ENCODE data around the gene OXTR. TPM values are rescaled to one million over a fixed set of nuclear protein-coding genes. Genes with fewer than 3 reads are reported as not detected.

OXTR gene
- polyA plus RNA-seq, 1 donor (not counting 4 experiments of a cell fraction or from before 2014, with no cell fraction given), result 0.16 TPM

DNA sequence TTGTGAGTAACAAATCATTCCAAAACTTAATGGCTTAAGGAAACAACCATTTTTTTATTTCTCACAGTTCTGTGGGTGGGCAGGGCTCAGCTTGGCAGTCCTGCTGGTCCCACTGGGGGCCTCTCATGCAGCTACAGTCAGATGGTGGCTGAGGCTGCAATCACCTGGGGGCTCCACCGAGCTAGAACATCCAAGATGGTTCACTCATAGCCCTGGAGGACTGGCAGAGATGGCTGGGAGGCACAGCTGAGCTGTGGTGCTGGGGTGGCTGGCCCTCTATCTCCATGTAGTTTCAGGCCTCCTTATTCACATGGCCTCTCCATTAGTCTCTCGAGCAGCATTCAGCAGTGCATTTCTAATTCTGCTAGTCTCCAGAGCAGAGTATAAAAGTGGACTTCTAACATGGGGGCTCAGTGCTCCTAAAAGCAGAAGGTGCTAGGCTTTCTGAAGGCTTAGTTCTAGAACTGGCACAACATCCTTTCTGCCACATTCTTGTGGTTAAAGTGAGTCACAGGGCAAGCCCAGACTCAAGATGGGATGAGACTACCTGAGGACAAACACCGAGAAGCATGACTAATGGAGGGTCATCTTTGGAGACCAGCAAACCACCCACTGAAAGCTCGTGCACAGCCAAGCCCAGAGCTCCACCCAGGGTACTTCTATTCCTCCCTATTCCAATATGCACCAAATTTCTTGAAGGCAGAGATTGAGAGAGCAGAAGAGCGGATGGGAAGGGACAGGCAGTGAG, 29.5 kb downstream of the OXTR start:
- DNase-seq (ENCODE audit: low read depth, low spot score), result peak; percentile 94
- Histone ChIP-seq H3K27ac (ENCODE audit: control insufficient read depth, insufficient read depth, low read length) (peak overlapping the region; percentile 39), H3K4me1 (ENCODE audit: control insufficient read depth, extremely low read depth, insufficient read depth, low read length) (peaks cover 38% of the 10 kb centered on the region), H3K9me1 (ENCODE audit: control insufficient read depth, extremely low read depth, insufficient read depth, low read length) (no peaks in the 10 kb centered on the region), H3K79me2 (ENCODE audit: control insufficient read depth, insufficient read depth, low read length) (no peaks in the 10 kb centered on the region), H2AFZ (ENCODE audit: control insufficient read depth, low read length) (no peak overlapping the region), H4K20me1 (ENCODE audit: control insufficient read depth, extremely low read depth, insufficient read depth, low read length) (no peaks in the 10 kb centered on the region), H3K9me3 (ENCODE audit: control insufficient read depth, low read depth, low read length) (no peaks in the 10 kb centered on the region), H3K27me3 (ENCODE audit: control insufficient read depth, extremely low read depth, insufficient read depth, low read length) (no peaks in the 10 kb centered on the region), H3K36me3 (ENCODE audit: control insufficient read depth in 2 of 2, extremely low read depth in 1 of 2, insufficient read depth in 2 of 2, low read length in 2 of 2) (no peaks in the 10 kb centered on the region), H3K4me2 (ENCODE audit: control insufficient read depth, extremely low read depth, insufficient read depth, low read depth, low read length) (peak overlapping the region; percentile 47), H3K4me3 (ENCODE audit: control insufficient read depth in 2 of 3, extremely low read depth in 1 of 3, insufficient read depth in 2 of 3, low read depth in 1 of 3, low read length in 3 of 3) (no peak overlapping the region), H3K9ac (ENCODE audit: control insufficient read depth, extremely low read depth, insufficient read depth, low read length) (no peak overlapping the region)
- dilution Hi-C loops (cut with MboI; ENCODE audit: extremely low pct_ligation_motif_present, low sequenced_read_pairs), result no loop called here
- FAIRE-seq, result peak; percentile 100
- TF ChIP-seq EZH2 (IDR thresholded peaks at IDR 0.05; ENCODE audit: low read length), result no peak
- TF ChIP-seq, protein P1, sequence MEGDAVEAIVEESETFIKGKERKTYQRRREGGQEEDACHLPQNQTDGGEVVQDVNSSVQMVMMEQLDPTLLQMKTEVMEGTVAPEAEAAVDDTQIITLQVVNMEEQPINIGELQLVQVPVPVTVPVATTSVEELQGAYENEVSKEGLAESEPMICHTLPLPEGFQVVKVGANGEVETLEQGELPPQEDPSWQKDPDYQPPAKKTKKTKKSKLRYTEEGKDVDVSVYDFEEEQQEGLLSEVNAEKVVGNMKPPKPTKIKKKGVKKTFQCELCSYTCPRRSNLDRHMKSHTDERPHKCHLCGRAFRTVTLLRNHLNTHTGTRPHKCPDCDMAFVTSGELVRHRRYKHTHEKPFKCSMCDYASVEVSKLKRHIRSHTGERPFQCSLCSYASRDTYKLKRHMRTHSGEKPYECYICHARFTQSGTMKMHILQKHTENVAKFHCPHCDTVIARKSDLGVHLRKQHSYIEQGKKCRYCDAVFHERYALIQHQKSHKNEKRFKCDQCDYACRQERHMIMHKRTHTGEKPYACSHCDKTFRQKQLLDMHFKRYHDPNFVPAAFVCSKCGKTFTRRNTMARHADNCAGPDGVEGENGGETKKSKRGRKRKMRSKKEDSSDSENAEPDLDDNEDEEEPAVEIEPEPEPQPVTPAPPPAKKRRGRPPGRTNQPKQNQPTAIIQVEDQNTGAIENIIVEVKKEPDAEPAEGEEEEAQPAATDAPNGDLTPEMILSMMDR (optimal IDR thresholded peaks at IDR 0.05 in 1 of 3, IDR thresholded peaks at IDR 0.05 in 1 of 3, conservative IDR thresholded peaks at IDR 0.05 in 1 of 3; ENCODE audit: extremely low read depth in 1 of 3, insufficient read depth in 2 of 3, low read length in 3 of 3), result peak in 1 of 3 experiments; percentile 18

DNA sequence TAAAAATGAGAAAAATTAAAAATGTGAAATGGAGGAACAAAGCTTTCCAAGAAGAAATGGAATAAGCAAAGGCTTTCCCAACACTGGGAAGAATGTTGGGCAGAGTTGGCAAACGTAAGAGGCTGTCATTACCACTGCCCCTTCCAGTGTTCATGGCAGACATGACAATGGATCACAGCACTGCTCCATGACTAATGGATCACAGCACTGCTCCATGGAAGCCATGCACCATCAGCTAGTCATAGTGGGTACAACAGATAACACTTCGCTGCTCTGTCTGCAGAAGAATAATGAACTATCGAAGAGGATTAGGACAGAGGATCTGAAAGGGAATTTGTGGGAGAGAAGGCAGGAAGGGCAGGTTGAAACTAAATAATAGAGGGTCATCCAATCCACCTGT, 30.8 kb downstream of the OXTR start:
- Histone ChIP-seq H3K4me2 (ENCODE audit: control insufficient read depth, extremely low read depth, insufficient read depth, low read depth, low read length) (no peak overlapping the region), H3K4me1 (ENCODE audit: control insufficient read depth, extremely low read depth, insufficient read depth, low read length) (peaks cover 38% of the 10 kb centered on the region), H3K9ac (ENCODE audit: control insufficient read depth, extremely low read depth, insufficient read depth, low read length) (no peak overlapping the region), H3K9me3 (ENCODE audit: control insufficient read depth, low read depth, low read length) (no peaks in the 10 kb centered on the region), H3K79me2 (ENCODE audit: control insufficient read depth, insufficient read depth, low read length) (no peaks in the 10 kb centered on the region), H3K4me3 (ENCODE audit: control insufficient read depth in 2 of 3, extremely low read depth in 1 of 3, insufficient read depth in 2 of 3, low read depth in 1 of 3, low read length in 3 of 3) (no peak overlapping the region), H2AFZ (ENCODE audit: control insufficient read depth, low read length) (no peak overlapping the region), H3K36me3 (ENCODE audit: control insufficient read depth in 2 of 2, extremely low read depth in 1 of 2, insufficient read depth in 2 of 2, low read length in 2 of 2) (no peaks in the 10 kb centered on the region), H3K9me1 (ENCODE audit: control insufficient read depth, extremely low read depth, insufficient read depth, low read length) (no peaks in the 10 kb centered on the region), H3K27me3 (ENCODE audit: control insufficient read depth, extremely low read depth, insufficient read depth, low read length) (no peaks in the 10 kb centered on the region), H3K27ac (ENCODE audit: control insufficient read depth, insufficient read depth, low read length) (no peak overlapping the region), H4K20me1 (ENCODE audit: control insufficient read depth, extremely low read depth, insufficient read depth, low read length) (no peaks in the 10 kb centered on the region)
- no peak for DNase-seq (ENCODE audit: low read depth, low spot score)
- no peak for FAIRE-seq
- TF ChIP-seq, protein P1 (optimal IDR thresholded peaks at IDR 0.05 in 1 of 3, IDR thresholded peaks at IDR 0.05 in 1 of 3, conservative IDR thresholded peaks at IDR 0.05 in 1 of 3; ENCODE audit: extremely low read depth in 1 of 3, insufficient read depth in 2 of 3, low read length in 3 of 3), result no peak
- no peak for TF ChIP-seq EZH2 (IDR thresholded peaks at IDR 0.05; ENCODE audit: low read length)
- dilution Hi-C loops (cut with MboI; ENCODE audit: extremely low pct_ligation_motif_present, low sequenced_read_pairs), result no loop called here
